ENCODE data around the gene IDH2. TPM values are rescaled to one million over a fixed set of nuclear protein-coding genes. Genes with fewer than 3 reads are reported as not detected.
"Not testable (repeated sequence)": the region's sequence is repeated elsewhere in the genome, so short reads cannot be mapped to it uniquely, and the experiment has no call there.

IDH2 gene
- total RNA-seq, 1 donor from 2014 or later = 43.1 TPM

DNA sequence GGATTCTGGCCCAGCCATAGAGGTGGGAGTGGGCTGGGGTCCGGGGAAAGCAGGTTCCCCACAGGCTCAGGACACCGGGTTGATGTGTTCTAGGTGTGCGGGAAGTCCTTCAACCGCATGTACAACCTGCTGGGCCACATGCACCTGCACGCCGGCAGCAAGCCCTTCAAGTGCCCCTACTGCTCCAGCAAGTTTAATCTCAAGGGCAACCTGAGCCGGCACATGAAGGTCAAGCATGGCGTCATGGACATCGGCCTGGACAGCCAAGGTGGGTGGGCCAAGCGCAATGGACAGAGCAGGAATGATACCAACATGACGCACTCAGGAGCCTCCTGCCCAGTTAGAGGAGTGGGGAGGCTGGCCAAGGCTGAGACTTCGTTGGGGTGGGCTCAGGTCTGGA is 28.2 kb downstream of the IDH2 start:
- Histone ChIP-seq H3K9me3 (no peaks in the 10 kb centered on the region), H3K4me3 (no peak overlapping the region), H3K27ac (no peak overlapping the region), H3K27me3 (no peaks in the 10 kb centered on the region), H3K36me3 (peaks cover 39% of the 10 kb centered on the region), H3K4me1 (peaks cover 15% of the 10 kb centered on the region)
- intact Hi-C loops (cut with DNase I) = loop anchor here (5.0 kb wide), 1 partner anchor 162 kb away; the partner anchor contains the start of gene ARPIN
- peak; percentile 63 for DNase-seq
- peak; percentile 35 for ATAC-seq
- no peak for TF ChIP-seq CTCF (IDR thresholded peaks at IDR 0.05)

DNA sequence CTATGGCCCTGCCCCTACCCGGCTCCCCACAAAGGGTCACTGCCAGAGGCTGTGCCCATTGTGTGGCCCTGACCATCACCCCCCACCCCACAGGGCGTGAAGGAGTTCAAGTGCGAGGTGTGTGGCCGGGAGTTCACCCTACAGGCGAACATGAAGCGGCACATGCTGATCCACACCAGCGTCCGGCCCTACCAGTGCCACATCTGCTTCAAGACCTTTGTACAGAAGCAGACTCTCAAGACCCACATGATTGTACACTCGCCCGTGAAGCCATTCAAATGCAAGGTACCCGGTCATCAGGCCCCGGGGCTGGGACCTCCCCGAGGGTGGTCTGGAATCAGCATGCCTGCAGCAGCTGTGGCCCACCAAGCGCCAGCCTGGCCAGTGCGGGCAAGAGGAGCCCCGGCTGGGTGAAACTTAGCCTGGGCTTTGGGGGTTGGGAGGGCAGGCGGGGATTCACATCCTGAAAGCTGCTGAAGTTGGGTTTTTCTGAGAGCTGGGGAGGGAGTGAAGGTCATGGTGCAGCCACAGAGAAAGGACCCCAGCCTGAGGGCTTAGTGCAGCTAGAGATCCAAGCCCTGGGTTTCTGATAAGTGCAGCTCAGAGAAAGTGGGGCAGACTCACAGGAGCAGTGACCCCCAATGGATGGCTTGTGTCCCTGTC is 29.2 kb downstream of the IDH2 start:
- DNase-seq = no peak
- no peaks in the 10 kb centered on the region for H3K9me3 ChIP-seq
- ATAC-seq = no peak
- H3K27ac ChIP-seq = no peak overlapping the region
- no peak for TF ChIP-seq CTCF (IDR thresholded peaks at IDR 0.05)
- no peaks in the 10 kb centered on the region for H3K27me3 ChIP-seq
- H3K36me3 ChIP-seq = peaks cover 40% of the 10 kb centered on the region
- H3K4me1 ChIP-seq = peaks cover 15% of the 10 kb centered on the region
- no peak overlapping the region for H3K4me3 ChIP-seq
- intact Hi-C loops (cut with DNase I) = loop anchor here (5.0 kb wide), 1 partner anchor 161 kb away; the partner anchor contains the start of gene ARPIN

GRCh38 chr15:90071220-90071807 is 31.0 kb downstream of the IDH2 start:
- peak; percentile 86 for ATAC-seq
- peak; percentile 83 for DNase-seq
- no peaks in the 10 kb centered on the region for H3K9me3 ChIP-seq
- H3K27me3 ChIP-seq = no peaks in the 10 kb centered on the region
- TF ChIP-seq CTCF (IDR thresholded peaks at IDR 0.05) = peak; percentile 82
- H3K4me3 ChIP-seq = no peak overlapping the region
- H3K36me3 ChIP-seq = peaks cover 40% of the 10 kb centered on the region
- intact Hi-C loops (cut with DNase I) = loop anchor here (5.0 kb wide), 1 partner anchor 159 kb away; the partner anchor contains the start of gene ARPIN
- H3K4me1 ChIP-seq = peaks cover 16% of the 10 kb centered on the region
- peak overlapping the region; percentile 51 for H3K27ac ChIP-seq

DNA sequence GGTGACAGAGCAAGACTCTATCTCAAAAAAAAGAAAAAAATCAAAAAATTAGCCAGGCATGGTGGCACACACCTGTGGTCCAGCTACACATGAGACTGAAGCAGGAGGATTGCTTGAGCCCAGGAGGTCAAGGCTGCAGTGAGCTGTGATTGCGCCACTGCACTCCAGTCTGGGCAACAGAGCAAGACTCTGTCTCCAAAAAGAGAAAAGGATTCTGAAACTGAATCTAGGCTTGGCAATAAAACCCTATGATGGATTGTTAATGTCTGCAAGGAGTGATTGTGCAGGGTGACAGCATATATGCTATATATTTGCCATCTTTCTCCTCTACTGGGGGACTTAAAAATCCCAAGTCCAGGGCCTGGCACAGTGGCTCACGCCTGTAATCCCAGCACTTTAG is 31.6 kb downstream of the IDH2 start:
- Histone ChIP-seq H3K27ac (peak overlapping the region; percentile 51), H3K36me3 (peaks cover 38% of the 10 kb centered on the region), H3K4me1 (peaks cover 22% of the 10 kb centered on the region)
- ATAC-seq, H3K9me3 ChIP-seq, DNase-seq, H3K4me3 ChIP-seq, H3K27me3 ChIP-seq: not testable (repeated sequence)
- intact Hi-C loops (cut with DNase I) = loop anchor here (5.0 kb wide), 1 partner anchor 158 kb away; the partner anchor contains the start of gene ARPIN

GRCh38 chr15:90067953-90068606 is 34.2 kb downstream of the IDH2 start:
- ATAC-seq (no peak), DNase-seq (no peak)
- Histone ChIP-seq H3K36me3 (peaks cover 25% of the 10 kb centered on the region), H3K27me3 (no peaks in the 10 kb centered on the region), H3K4me3 (no peak overlapping the region), H3K4me1 (peaks cover 48% of the 10 kb centered on the region), H3K9me3 (no peaks in the 10 kb centered on the region), H3K27ac (no peak overlapping the region)
- intact Hi-C loops (cut with DNase I) = no loop called here
- no peak for TF ChIP-seq CTCF (IDR thresholded peaks at IDR 0.05)

Measured in upper lobe of right lung (tissue), 1 donor.